A549 (cell line): ENCODE results near the gene AP2A2. TPM values are rescaled to one million over a fixed set of nuclear protein-coding genes. Genes with fewer than 3 reads are reported as not detected.

Experiments used
- ATAC-seq, 2 experiments: fragments of 200-7000 bp in 1 of 2; fragments of >200 bp in 1 of 2; cut with Nextera tagmentation in 1 of 2; cut with Tn5 transposase in 1 of 2; 3 replicates each; pipeline versions ENCODE4 v1.8.0 to v1.9.1; 2018 to 2020; ENCODE audit warnings: mild to moderate bottlenecking in 1 of 2, moderate library complexity in 1 of 2
- CTCF ChIA-PET: fragments of 300-600 bp; sonication (Branson Sonifier 250); formaldehyde crosslinking; extraction: SDS; loops from one replicate; lab custom pipeline; 2021; ENCODE audit warnings: antibody characterized with exemption, inconsistent platforms; lab: Yijun Ruan, JAX
- POLR2A ChIA-PET: fragments of 350-600 bp; formaldehyde crosslinking; extraction: SDS; loops from one replicate; lab custom pipeline; 2021; ENCODE audit warnings: antibody characterized with exemption, inconsistent platforms; lab: Yijun Ruan, JAX
- DNase-seq, 2 experiments: peaks; one replicate each; pipeline versions ENCODE4 v3.0.0 to v3.0.0-alpha.2; 2011 to 2016; ENCODE audit warnings: low read depth in 1 of 2, low spot score in 1 of 2
- FAIRE-seq: peaks from 2 replicates; lab custom pipeline; 2011; peaks lifted over from hg19 to GRCh38; lab: Jason Lieb, UNC
- H3K27ac ChIP-seq, 2 experiments: fragments of >200 bp; sonication (Bioruptor Twin); formaldehyde crosslinking; 3 replicates each; pipeline ENCODE4 v1.5.1; 2016 to 2017
- H3K4me1 ChIP-seq: fragments of >200 bp; sonication (Bioruptor Twin); formaldehyde crosslinking; 3 replicates; pipeline ENCODE4 v1.6.1; 2016
- H3K4me2 ChIP-seq: fragments of >200 bp; sonication (Bioruptor Twin); formaldehyde crosslinking; 3 replicates; pipeline ENCODE4 v1.6.1; 2016
- H3K4me3 ChIP-seq: fragments of >200 bp; sonication (Bioruptor Twin); formaldehyde crosslinking; 3 replicates; pipeline ENCODE4 v1.5.1; 2016
- H3K9me3 ChIP-seq: fragments of >200 bp; sonication (Bioruptor Twin); formaldehyde crosslinking; 3 replicates; pipeline ENCODE4 v1.6.1; 2016
- BHLHE40 ChIP-seq: IDR thresholded peaks from 2 replicates; pipeline ENCODE4 v1.6.1; 2012; ENCODE audit warnings: low read depth, low read length, inconsistent platforms
- CHD2 ChIP-seq: fragments of 150-350 bp; IDR thresholded peaks from 2 replicates; pipeline ENCODE4 v1.6.1; 2014; ENCODE audit warnings: low read length; ENCODE audit not compliant: partially characterized antibody
- EP300 ChIP-seq, 2 experiments: fragments of >200 bp; sonication (Bioruptor Twin); formaldehyde crosslinking; IDR thresholded peaks; 2 replicates in 1 of 2; 3 replicates in 1 of 2; pipeline ENCODE4 v1.6.1; 2016 to 2017
- KDM1A ChIP-seq: fragments of 200-600 bp; sonication (generic); IDR thresholded peaks from 2 replicates; pipeline ENCODE4 v1.6.1; 2016; ENCODE audit warnings: low read depth, mild to moderate bottlenecking
- MAFK ChIP-seq: fragments of 450-650 bp; IDR thresholded peaks from 2 replicates; pipeline ENCODE4 v1.6.1; 2014; ENCODE audit not compliant: partially characterized antibody
- MYC ChIP-seq: IDR thresholded peaks from 2 replicates; pipeline ENCODE4 v1.6.1; 2012; ENCODE audit warnings: mild to moderate bottlenecking, inconsistent platforms, low read length, improper control_type of control experiment, borderline replicate concordance
- POLR2AphosphoS2 ChIP-seq: conservative IDR thresholded peaks from 2 replicates; pipeline ENCODE4 v1.6.1; 2012; ENCODE audit warnings: low read length, improper control_type of control experiment, inconsistent platforms
- REST ChIP-seq: fragments of 200-600 bp; sonication (generic); IDR thresholded peaks from 2 replicates; pipeline ENCODE4 v1.6.1; 2016; ENCODE audit warnings: antibody characterized with exemption, mild to moderate bottlenecking, moderate library complexity
- RFX5 ChIP-seq: fragments of 450-650 bp; IDR thresholded peaks from 2 replicates; pipeline ENCODE4 v1.7.1; 2014; ENCODE audit warnings: antibody characterized with exemption, mild to moderate bottlenecking, moderate library complexity
- RNF2 ChIP-seq: fragments of 200-600 bp; sonication (generic); IDR thresholded peaks from 2 replicates; pipeline ENCODE4 v1.6.1; 2016; ENCODE audit warnings: low read depth, mild to moderate bottlenecking, antibody characterized with exemption, moderate library complexity, borderline replicate concordance
- SMC3 ChIP-seq: fragments of >200 bp; sonication (Bioruptor Twin); formaldehyde crosslinking; IDR thresholded peaks from 3 replicates; pipeline ENCODE4 v1.6.1; 2018; ENCODE audit warnings: inconsistent platforms
- SREBF2 ChIP-seq: fragments of 450-650 bp; IDR thresholded peaks from 2 replicates; pipeline ENCODE4 v1.6.1; 2014; ENCODE audit warnings: mild to moderate bottlenecking, moderate library complexity
- TFCP2L1 ChIP-seq: fragments of 250-450 bp; sonication (Bioruptor Pico); IDR thresholded peaks from 2 replicates; pipeline ENCODE4 v1.5.0; 2021; ENCODE audit warnings: mild to moderate bottlenecking
- ZSCAN20 ChIP-seq: fragments of 250-450 bp; sonication (Bioruptor Pico); IDR thresholded peaks from 2 replicates; pipeline ENCODE4 v1.8.0; 2022; ENCODE audit warnings: mild to moderate bottlenecking, moderate library complexity
- WGBS: methylation state at CpG from one replicate; pipeline ENCODE4 v1.1.6; 2017; ENCODE audit errors: missing lambda C conversion rate; 5-methylcytosine and 5-hydroxymethylcytosine counted together
- polyA plus RNA-seq, 4 experiments: library from polyadenylated mRNA; depleted of rRNA in 3 of 4; stranded (reverse); fragments of >200 nt; fragmentation: RNase III in 1 of 4; extraction: RNeasy Plus Mini Kit Qiagen cat#74134 plus additional on column Dnase treatment in 1 of 4; gene quantifications; 2 replicates in 3 of 4; 3 replicates in 1 of 4; pipeline ENCODE4 v1.2.3, GENCODE V29; 2011 to 2017
- TF ChIP-seq, protein P1 (sequence below): fragments of >200 bp; sonication (Bioruptor Twin); formaldehyde crosslinking; IDR thresholded peaks from 3 replicates; pipeline ENCODE4 v1.6.1; 2016
- TF ChIP-seq, protein P2 (sequence below): fragments of 450-650 bp; IDR thresholded peaks from 2 replicates; pipeline ENCODE4 v1.6.1; 2014; ENCODE audit warnings: antibody characterized with exemption

The AP2A2 gene
- polyA plus RNA-seq, 2 of the 4 experiments (the other 2 are of a cell fraction), result 39.4 to 60.4 TPM

DNA sequence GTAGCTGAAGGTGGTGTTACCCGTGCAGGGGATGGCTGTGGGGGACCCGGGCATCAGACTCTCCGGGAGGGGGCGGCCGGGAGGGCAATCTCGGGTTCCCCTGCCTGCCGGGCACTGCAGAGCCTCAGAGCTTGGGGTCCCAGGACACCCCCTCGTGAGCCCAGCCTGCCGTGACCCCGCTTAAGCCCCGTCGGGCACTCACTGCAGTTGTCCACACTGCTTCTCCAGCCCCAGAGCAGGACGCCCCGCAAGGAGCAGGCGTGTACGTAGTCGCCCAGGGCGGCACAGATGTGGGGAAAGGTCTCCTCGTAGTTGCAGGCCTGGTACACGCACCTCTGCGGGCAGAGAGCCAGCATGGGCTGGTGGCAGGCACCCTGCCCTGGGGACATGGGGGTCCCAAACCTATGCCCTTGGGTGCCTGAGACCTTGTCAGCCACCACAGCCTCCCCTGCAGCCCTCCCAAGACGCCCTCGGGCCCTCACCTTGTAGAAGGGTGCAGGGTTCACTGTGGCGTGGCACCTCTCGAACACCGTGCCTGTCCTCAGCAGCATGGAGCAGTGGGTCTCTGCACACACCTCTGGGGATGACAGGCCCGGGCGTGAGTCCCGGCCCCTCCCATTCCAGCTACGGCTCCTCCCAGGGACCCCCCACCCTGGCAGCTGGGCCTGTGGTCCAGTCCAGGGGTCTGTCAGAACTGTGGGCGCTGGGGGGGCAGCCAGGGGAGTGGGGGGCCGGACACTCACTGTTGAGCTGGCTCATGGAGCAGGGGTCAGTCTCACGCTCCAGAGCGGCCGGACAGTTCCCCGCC lies 102.0 kb downstream of the AP2A2 start:
- 88% methylated on average over 7 of the region's 36 CpGs for WGBS
- FAIRE-seq, result no peak
- POLR2A ChIA-PET, result no interaction called here

GRCh38 chr11:1028291-1028540 lies 102.5 kb downstream of the AP2A2 start:
- no peak overlapping the region for H3K4me3 ChIP-seq
- TF ChIP-seq ZSCAN20 (CRISPR knock-in tag), result no peak
- TF ChIP-seq SREBF2, result no peak
- TF ChIP-seq CHD2, result no peak
- TF ChIP-seq, protein P1, sequence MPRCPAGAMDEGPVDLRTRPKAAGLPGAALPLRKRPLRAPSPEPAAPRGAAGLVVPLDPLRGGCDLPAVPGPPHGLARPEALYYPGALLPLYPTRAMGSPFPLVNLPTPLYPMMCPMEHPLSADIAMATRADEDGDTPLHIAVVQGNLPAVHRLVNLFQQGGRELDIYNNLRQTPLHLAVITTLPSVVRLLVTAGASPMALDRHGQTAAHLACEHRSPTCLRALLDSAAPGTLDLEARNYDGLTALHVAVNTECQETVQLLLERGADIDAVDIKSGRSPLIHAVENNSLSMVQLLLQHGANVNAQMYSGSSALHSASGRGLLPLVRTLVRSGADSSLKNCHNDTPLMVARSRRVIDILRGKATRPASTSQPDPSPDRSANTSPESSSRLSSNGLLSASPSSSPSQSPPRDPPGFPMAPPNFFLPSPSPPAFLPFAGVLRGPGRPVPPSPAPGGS, result no peak
- no peak for TF ChIP-seq MAFK
- TF ChIP-seq BHLHE40, result no peak
- TF ChIP-seq, protein P2, sequence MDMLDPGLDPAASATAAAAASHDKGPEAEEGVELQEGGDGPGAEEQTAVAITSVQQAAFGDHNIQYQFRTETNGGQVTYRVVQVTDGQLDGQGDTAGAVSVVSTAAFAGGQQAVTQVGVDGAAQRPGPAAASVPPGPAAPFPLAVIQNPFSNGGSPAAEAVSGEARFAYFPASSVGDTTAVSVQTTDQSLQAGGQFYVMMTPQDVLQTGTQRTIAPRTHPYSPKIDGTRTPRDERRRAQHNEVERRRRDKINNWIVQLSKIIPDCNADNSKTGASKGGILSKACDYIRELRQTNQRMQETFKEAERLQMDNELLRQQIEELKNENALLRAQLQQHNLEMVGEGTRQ, result no peak
- TF ChIP-seq KDM1A, result no peak
- TF ChIP-seq POLR2AphosphoS2, result no peak
- no peak for TF ChIP-seq TFCP2L1 (CRISPR knock-in tag)
- no peak for TF ChIP-seq REST
- no peak for TF ChIP-seq SMC3
- no peak for TF ChIP-seq RFX5
- no peak for TF ChIP-seq RNF2
- TF ChIP-seq MYC, result no peak
- no peak for TF ChIP-seq EP300 (IDR thresholded peaks at IDR 0.05)
- DNase-seq, result no peak
- H3K9me3 ChIP-seq, result no peaks in the 10 kb centered on the region
- H3K4me1 ChIP-seq, result no peaks in the 10 kb centered on the region
- ATAC-seq, result no peak
- WGBS, result 91% methylated on average over 12 of the region's 17 CpGs
- no peak overlapping the region for H3K4me2 ChIP-seq
- no peak for FAIRE-seq
- CTCF ChIA-PET, result interaction anchor here (0.8 to 1.9 kb wide), 2 partner anchors 14 to 23 kb away, joined by 4 read pairs; no protein-coding TSS in a partner anchor
- no peak overlapping the region for H3K27ac ChIP-seq
- POLR2A ChIA-PET, result no interaction called here

More for the DNA sequence above, 102.0 kb downstream of the AP2A2 start:
- H3K4me1 ChIP-seq, result no peaks in the 10 kb centered on the region
- no peak overlapping the region for H3K4me3 ChIP-seq
- no peaks in the 10 kb centered on the region for H3K9me3 ChIP-seq
- ATAC-seq (no peak), DNase-seq (no peak)
- H3K27ac ChIP-seq, result no peak overlapping the region
- TF ChIP-seq, protein P2, result no peak
- H3K4me2 ChIP-seq, result no peak overlapping the region
- CTCF ChIA-PET, result interaction anchor here (0.8 to 3.1 kb wide), 3 partner anchors 14 to 24 kb away, joined by 4 to 15 read pairs (median 4); no protein-coding TSS in a partner anchor
